ENCODE results near the gene ZNF462. TPM values are rescaled to one million over a fixed set of nuclear protein-coding genes. Genes with fewer than 3 reads are reported as not detected.
A peak's percentile ranks its signal among the peaks of the same experiment; 100 is the strongest.

Gene ZNF462
- total and polyA plus RNA-seq, 7 donors: 2.0 to 102 (median 16.3) TPM

DNA sequence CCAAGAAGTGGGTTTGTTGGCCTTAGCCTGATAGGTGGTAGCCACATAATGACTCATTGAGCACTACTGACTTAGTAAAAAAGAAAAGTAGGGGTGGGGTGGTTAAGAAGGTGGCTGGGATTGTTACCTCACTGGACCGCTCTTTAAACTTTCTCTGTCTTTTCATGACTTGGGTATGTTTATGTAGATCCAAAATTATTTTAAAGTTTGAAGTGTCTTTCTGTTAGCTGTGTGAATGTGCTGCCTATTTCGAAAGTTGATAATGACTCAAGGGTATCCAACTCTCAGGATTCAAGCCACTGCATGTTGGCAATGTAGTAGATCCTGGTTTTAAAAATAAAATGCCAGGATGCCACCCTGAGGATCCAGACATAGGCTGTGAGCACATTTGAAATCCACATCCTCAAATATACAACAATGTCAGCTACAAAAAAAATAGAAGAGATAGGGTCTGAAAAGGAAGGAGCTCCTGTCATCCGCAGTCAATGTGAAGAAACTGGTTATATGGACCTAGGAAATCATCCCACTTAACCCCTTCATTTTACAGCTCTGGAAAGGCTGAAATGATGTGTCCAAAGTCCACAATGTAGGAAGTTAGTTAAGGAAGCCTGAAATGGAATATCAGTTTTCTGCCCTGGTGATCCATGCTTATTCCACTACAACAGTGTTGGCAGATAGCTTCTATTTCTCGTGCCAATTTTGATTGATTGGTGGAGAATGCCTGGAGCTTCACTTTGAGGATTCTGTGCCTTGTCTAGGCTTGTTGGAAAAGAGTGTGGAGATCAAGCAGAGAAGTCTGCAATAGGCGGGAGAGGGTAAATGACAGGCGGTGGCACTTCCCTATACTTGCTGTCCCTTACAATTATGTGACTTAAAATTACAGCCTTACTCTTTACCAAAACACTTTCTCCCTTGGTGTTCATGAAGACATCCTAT, 23.4 kb downstream of the ZNF462 start:
- DNase-seq (no peak), ATAC-seq (peak; percentile 58 to 78 (median 70))
- no peak for TF ChIP-seq CTCF (IDR thresholded peaks at IDR 0.05)
- Histone ChIP-seq H3K36me3 (ENCODE audit: insufficient read depth in 1 of 2, low read depth in 1 of 2) (no peaks in the 10 kb centered on the region), H3K9me3 (no peaks in the 10 kb centered on the region), H3K27ac (peak overlapping the region; percentile 89), H3K4me1 (peaks cover 76% of the 10 kb centered on the region), H3K4me3 (peak overlapping the region; percentile 56), H3K27me3 (ENCODE audit: insufficient read depth in 3 of 3, low read length in 2 of 3) (no peaks in the 10 kb centered on the region)
- intact Hi-C loops (cut with DNase I): loop anchor here in 1 of 2 donors (5.0 kb wide), 1 partner anchor 36 kb away; no protein-coding TSS in a partner anchor
- WGBS, 3 donors: 75 to 87% (median 79%) methylated on average over 6 of the region's 6 CpGs

- peak overlapping the region; percentile 89 for H3K27ac ChIP-seq
- 82 to 86% (median 83%) methylated on average over 2 of the region's 2 CpGs for WGBS, 3 donors
- H3K4me3 ChIP-seq: peak overlapping the region; percentile 56
- DNase-seq (no peak), ATAC-seq (no peak)
- TF ChIP-seq CTCF (IDR thresholded peaks at IDR 0.05): no peak
- intact Hi-C loops (cut with DNase I): loop anchor here in 1 of 2 donors (5.0 kb wide), 1 partner anchor 35 kb away; no protein-coding TSS in a partner anchor
- no peaks in the 10 kb centered on the region for H3K27me3 ChIP-seq (ENCODE audit: insufficient read depth in 3 of 3, low read length in 2 of 3)
- peaks cover 76% of the 10 kb centered on the region for H3K4me1 ChIP-seq
- H3K36me3 ChIP-seq (ENCODE audit: insufficient read depth in 1 of 2, low read depth in 1 of 2): no peaks in the 10 kb centered on the region
- no peaks in the 10 kb centered on the region for H3K9me3 ChIP-seq
Measured at GRCh38 chr9:106887066-106887465, 24.1 kb downstream of the ZNF462 start.

DNA sequence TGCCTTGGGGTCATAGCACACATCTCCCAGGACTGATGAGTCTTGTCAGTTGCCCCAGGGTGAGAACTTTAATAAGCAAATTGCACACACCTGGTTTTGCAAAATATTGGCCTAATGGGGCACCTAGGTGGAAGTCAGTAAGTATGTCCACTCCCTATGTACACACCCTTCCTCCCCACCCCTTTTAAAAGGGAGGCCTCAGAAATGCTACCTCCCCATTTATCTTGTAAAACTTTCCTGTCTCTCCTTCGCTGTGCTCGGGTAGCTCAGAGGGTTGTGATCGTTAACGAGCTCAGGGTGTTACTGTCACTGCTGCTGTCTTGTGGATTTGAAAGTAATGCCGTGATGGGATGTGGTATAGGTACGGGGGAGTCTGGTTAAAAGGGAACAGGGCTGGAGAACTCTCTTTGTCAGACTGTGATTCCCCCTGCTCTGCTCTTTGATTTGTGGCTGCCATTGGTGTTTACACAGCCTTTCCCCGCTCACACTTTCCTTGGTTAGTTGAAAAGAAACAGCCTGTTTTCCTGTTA, 26.2 kb downstream of the ZNF462 start:
- Histone ChIP-seq H3K27ac (peak overlapping the region; percentile 18), H3K36me3 (ENCODE audit: insufficient read depth in 1 of 2, low read depth in 1 of 2) (no peaks in the 10 kb centered on the region), H3K9me3 (no peaks in the 10 kb centered on the region), H3K4me3 (no peak overlapping the region), H3K4me1 (peaks cover 73% of the 10 kb centered on the region), H3K27me3 (ENCODE audit: insufficient read depth in 3 of 3, low read length in 2 of 3) (no peaks in the 10 kb centered on the region)
- intact Hi-C loops (cut with DNase I): loop anchor here in 1 of 2 donors (5.0 kb wide), 1 partner anchor 33 kb away; no protein-coding TSS in a partner anchor
- DNase-seq: no peak
- TF ChIP-seq CTCF (IDR thresholded peaks at IDR 0.05): no peak
- WGBS, 3 donors: 84 to 86% (median 85%) methylated on average over 7 of the region's 7 CpGs
- no peak for ATAC-seq

GRCh38 chr9:106890608-106891007, 27.6 kb downstream of the ZNF462 start:
- Histone ChIP-seq H3K4me1 (peaks cover 72% of the 10 kb centered on the region), H3K4me3 (no peak overlapping the region), H3K27me3 (ENCODE audit: insufficient read depth in 3 of 3, low read length in 2 of 3) (no peaks in the 10 kb centered on the region), H3K9me3 (no peaks in the 10 kb centered on the region), H3K36me3 (ENCODE audit: insufficient read depth in 1 of 2, low read depth in 1 of 2) (no peaks in the 10 kb centered on the region), H3K27ac (peak overlapping the region; percentile 81)
- no peak for TF ChIP-seq CTCF (IDR thresholded peaks at IDR 0.05)
- intact Hi-C loops (cut with DNase I): no loop called here
- WGBS, 3 donors: 77 to 82% (median 79%) methylated on average over 4 of the region's 4 CpGs
- DNase-seq: no peak
- ATAC-seq: no peak

All from psoas muscle (tissue), 8 donors.